ENCODE data around the gene LTO1. TPM values are rescaled to one million over a fixed set of nuclear protein-coding genes. Genes with fewer than 3 reads are reported as not detected.

Gene LTO1
- total RNA-seq, 1 experiment from 2014 or later: 25.3 TPM

- Histone ChIP-seq H3K56ac (ENCODE audit: insufficient read length, low read depth, low read length) (no peak overlapping the region), H3K14ac (ENCODE audit: insufficient read depth, low read length) (no peak overlapping the region), H3K4me2 (ENCODE audit: insufficient read depth, insufficient read length, low read length) (no peak overlapping the region), H3K79me1 (ENCODE audit: insufficient read depth, low read depth, low read length, poor library complexity, severe bottlenecking) (no peaks in the 10 kb centered on the region), H3K27ac (ENCODE audit: insufficient read length, low read depth, low read length) (no peak overlapping the region), H3K4ac (ENCODE audit: low read depth, low read length) (no peak overlapping the region), H3K9me3 (ENCODE audit: control insufficient read depth, low read depth, low read length) (peaks cover 6% of the 10 kb centered on the region), H2BK120ac (ENCODE audit: low read depth, low read length, poor library complexity, severe bottlenecking) (no peak overlapping the region), H2AFZ (ENCODE audit: low read length) (no peak overlapping the region), H3K18ac (ENCODE audit: insufficient read length, low read depth, low read length) (no peak overlapping the region), H3K23me2 (ENCODE audit: insufficient read length, low read depth, low read length, poor library complexity, severe bottlenecking) (no peaks in the 10 kb centered on the region), H2BK15ac (ENCODE audit: low read depth, low read length) (no peak overlapping the region), H2BK20ac (ENCODE audit: low read depth, low read length, poor library complexity, severe bottlenecking) (no peak overlapping the region), H3K4me1 (ENCODE audit: insufficient read depth, low read length) (no peaks in the 10 kb centered on the region), H2AK5ac (ENCODE audit: insufficient read length, low read length) (no peak overlapping the region), H3K23ac (ENCODE audit: insufficient read length, low read depth, low read length) (no peak overlapping the region), H3K27me3 (ENCODE audit: insufficient read depth, low read length) (no peaks in the 10 kb centered on the region; the same call in 1 of the 2 replicates), H4K8ac (replicated peaks; ENCODE audit: insufficient read length, low read depth, low read length) (no peak overlapping the region), H3T11ph (ENCODE audit: low read length) (no peak overlapping the region), H4K20me1 (ENCODE audit: control insufficient read depth, insufficient read depth, insufficient read length) (no peaks in the 10 kb centered on the region), H4K5ac (ENCODE audit: insufficient read length, low read depth, low read length) (no peak overlapping the region), H2BK5ac (ENCODE audit: insufficient read length, low read length) (no peak overlapping the region), H3K79me2 (ENCODE audit: insufficient read depth, low read length) (no peaks in the 10 kb centered on the region), H3K9ac (ENCODE audit: extremely low read depth, insufficient read length, low read length) (no peak overlapping the region), H2BK12ac (ENCODE audit: insufficient read length, low read depth, low read length) (no peak overlapping the region), H4K91ac (ENCODE audit: insufficient read length, low read depth, low read length) (no peak overlapping the region)
- Mint-ChIP-seq H3K4me3 (no peak overlapping the region), H3K27ac (no peak overlapping the region), H3K36me3 (ENCODE audit: insufficient read depth in 1 of 3, low read depth in 3 of 3) (peaks cover 11 to 16% (median 14%) of the 10 kb centered on the region in 3 experiments), H3K9me3 (peaks cover 19 to 21% of the 10 kb centered on the region in 2 experiments), H3K27me3 (ENCODE audit: low read depth) (peaks cover 30% of the 10 kb centered on the region), H3K4me1 (peaks cover 4 to 9% of the 10 kb centered on the region in 2 experiments; a peak in 3 of 4 replicates)
- WGBS (ENCODE audit: extremely low coverage, insufficient read length, low lambda C conversion rate): no CpG with 5 or more reads among the region's 8 CpGs
- DNase-seq: no peak
- TF ChIP-seq, protein P1, sequence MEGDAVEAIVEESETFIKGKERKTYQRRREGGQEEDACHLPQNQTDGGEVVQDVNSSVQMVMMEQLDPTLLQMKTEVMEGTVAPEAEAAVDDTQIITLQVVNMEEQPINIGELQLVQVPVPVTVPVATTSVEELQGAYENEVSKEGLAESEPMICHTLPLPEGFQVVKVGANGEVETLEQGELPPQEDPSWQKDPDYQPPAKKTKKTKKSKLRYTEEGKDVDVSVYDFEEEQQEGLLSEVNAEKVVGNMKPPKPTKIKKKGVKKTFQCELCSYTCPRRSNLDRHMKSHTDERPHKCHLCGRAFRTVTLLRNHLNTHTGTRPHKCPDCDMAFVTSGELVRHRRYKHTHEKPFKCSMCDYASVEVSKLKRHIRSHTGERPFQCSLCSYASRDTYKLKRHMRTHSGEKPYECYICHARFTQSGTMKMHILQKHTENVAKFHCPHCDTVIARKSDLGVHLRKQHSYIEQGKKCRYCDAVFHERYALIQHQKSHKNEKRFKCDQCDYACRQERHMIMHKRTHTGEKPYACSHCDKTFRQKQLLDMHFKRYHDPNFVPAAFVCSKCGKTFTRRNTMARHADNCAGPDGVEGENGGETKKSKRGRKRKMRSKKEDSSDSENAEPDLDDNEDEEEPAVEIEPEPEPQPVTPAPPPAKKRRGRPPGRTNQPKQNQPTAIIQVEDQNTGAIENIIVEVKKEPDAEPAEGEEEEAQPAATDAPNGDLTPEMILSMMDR (conservative IDR thresholded peaks at IDR 0.05): no peak
These were observed 44.7 kb downstream of the LTO1 start for GRCh38 chr11:69630424-69630823.
